HEK293T (cell line): ENCODE measurements around the gene HHEX.

ENCODE experiments used
- ARNT ChIP-seq: fragments of 450-650 bp; IDR thresholded peaks from 2 replicates; pipeline ENCODE4 v1.6.1; 2017; ENCODE audit warnings: mild to moderate bottlenecking
- BHLHE40 ChIP-seq: fragments of 450-650 bp; IDR thresholded peaks from 2 replicates; pipeline ENCODE4 v1.6.1; 2016; ENCODE audit warnings: mild to moderate bottlenecking, moderate library complexity, borderline replicate concordance
- CTBP1 ChIP-seq: fragments of 450-650 bp; IDR thresholded peaks from 2 replicates; pipeline ENCODE4 v1.6.1; 2016; ENCODE audit warnings: borderline replicate concordance
- HDGF ChIP-seq: fragments of 450-650 bp; IDR thresholded peaks from 2 replicates; pipeline ENCODE4 v1.6.1; 2017; ENCODE audit warnings: antibody characterized with exemption, borderline replicate concordance
- LEF1 ChIP-seq: fragments of 450-650 bp; IDR thresholded peaks from 2 replicates; pipeline ENCODE4 v1.6.1; 2017; ENCODE audit warnings: mild to moderate bottlenecking, borderline replicate concordance
- SUZ12 ChIP-seq: fragments of 450-650 bp; IDR thresholded peaks from 2 replicates; pipeline ENCODE4 v1.6.1; 2016; ENCODE audit warnings: mild to moderate bottlenecking

DNA sequence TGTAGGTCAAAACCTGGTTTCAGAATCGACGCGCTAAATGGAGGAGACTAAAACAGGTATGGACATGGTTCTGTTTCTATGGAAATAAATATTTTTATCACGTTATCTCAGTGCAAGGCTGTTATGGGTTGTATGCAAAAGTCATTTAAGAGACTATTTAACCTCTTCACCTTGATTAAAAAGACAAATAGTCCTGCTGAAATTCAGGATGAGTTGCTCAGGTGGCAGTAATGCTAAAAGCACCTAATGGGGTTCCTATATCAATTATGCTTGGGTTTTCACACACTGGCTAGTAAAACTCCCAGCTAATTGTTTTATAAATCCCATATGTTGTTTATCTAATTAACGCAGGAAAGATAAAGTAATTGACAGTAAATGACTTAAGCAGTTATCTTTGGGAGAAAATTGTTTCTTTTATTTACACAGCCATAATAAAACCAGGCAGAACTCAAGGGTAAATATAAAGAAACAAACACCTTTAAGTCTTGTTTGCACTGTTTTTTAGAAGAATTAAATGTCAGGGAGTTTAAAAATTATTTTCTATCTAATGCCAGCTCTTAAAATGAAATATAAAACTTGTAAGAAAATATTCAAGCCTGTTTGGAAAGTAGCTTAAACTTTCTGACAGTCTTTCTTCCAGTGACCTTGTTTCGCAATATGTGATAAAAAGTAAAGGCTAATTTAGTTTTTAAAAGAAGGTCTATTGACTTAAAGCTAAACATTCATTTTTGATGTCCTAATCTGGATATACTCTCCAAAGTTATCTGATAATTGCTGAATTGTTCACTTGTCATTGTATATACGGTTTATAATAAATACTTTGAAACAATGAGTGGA, 3.2 kb downstream of the HHEX start:
- TF ChIP-seq BHLHE40 = no peak
- TF ChIP-seq HDGF = no peak
- no peak for TF ChIP-seq CTBP1
- TF ChIP-seq SUZ12 = no peak
- no peak for TF ChIP-seq LEF1
- no peak for TF ChIP-seq ARNT
